HG03378 (cell line): ENCODE results near the gene GTF2F1.
"Not testable (repeated sequence)": the region's sequence is repeated elsewhere in the genome, so short reads cannot be mapped to it uniquely, and the experiment has no call there.

ENCODE experiments used
- ATAC-seq: cut with Tn5 transposase; IDR thresholded peaks from one replicate; pipeline ENCODE4 v1.9.1; 2021; ENCODE audit warnings: mild to moderate bottlenecking, moderate library complexity; ENCODE audit not compliant: unreplicated experiment

GTF2F1 gene

GRCh38 chr19:6387372-6387771, 5.6 kb downstream of the GTF2F1 start:
- no peak for ATAC-seq

GRCh38 chr19:6384381-6384780, 8.6 kb downstream of the GTF2F1 start:
- no peak for ATAC-seq

DNA sequence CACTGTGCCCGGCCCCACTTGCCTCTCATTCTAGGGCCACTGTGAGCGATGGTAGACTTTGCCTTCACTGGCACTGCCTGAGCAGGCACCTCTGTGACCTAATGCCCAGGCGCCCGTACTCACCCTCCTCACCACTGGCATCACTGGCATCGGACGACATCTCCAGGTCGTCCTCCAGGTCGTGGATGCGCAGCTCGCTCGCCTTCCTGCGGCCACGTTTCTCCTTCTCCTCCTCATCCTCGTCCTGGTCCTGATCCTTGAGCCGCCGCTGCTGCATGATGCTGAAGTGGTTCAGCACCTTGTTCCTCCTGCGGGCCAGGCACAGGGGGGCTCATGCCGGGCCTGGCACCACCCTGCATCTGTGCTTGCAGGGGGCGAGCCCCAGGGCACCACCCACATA, 9.8 kb downstream of the GTF2F1 start:
- ATAC-seq, result no peak

DNA sequence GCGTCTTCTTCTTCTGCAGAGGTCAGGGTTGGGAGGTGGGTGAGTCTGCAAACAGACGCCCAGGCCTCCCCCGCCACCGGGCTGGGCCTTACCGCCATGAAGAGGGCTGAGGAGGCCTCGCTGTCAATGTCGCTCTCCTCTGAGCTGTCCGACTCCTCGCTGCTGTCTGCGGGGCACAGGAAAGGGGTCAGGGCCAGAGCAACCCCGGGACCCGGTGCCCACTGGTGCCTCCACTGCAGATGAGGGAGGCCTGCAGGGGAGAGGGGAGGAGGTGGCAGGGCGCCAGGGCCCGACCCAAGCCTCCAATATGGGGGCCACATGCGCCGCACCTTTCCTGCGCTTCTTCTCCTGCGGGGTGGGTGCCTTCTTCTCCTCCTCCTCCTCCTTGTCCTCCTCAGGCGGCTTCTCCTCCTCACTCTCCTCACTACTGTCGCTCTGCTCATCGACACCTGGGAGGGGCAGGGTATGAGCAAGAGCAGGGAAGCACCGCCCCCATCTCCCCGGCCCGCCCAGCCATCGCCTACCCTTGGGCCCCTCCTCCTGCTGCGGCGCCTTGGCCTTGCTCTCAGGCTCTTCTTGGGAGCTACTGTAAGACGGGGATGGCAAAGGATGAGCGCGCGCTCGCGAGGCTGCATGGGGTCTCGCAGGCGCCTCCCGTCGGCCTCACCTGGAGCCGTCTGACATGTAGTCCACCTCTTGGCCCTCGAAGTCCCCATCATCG, 11.8 kb downstream of the GTF2F1 start:
- ATAC-seq, result no peak

- no peak for ATAC-seq
Observed at GRCh38 chr19:6379744-6380143, 13.2 kb downstream of the GTF2F1 start.

GRCh38 chr19:6378486-6378885, 14.5 kb downstream of the GTF2F1 start:
- no peak for ATAC-seq

- ATAC-seq, result no peak
Observed at GRCh38 chr19:6378041-6378440, 14.9 kb downstream of the GTF2F1 start.

DNA sequence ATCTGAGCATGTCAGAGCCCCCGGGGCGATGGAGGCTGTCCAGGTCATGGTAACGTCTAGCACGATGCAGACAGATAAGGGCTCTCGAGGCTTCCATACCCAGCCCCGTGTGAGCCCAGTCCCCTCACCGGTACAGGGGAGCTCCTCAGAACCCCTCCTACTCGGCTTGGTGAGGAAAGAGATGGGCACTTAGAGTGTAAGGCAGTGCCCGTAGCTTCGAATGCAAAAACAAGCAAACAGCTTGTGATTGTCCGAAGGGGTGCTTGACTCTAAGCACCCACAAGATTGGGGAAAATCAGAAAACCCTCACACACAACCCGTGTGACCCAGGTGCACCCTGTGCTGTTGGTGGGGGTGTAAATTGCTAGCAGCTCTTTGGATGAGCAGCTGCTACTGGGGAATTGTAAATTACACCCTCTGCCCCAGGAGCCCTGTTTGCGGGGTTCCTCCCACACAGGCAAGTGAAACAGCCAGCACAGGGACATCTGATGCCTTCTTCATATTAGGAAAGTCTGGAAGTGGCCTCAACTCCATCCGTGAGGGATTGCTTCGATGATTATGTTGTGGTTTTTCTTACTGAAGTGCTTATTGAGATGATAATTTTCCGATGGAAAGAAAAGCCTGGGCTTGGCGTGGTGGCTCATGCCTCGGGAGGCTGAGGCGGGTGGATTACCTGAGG, 16.3 kb downstream of the GTF2F1 start:
- ATAC-seq, result no peak

GRCh38 chr19:6375411-6376010, 17.5 kb downstream of the GTF2F1 start, which contains the start of gene PSPN:
Gene PSPN (minus strand): TSS chr19:6375933. CDS start chr19:6375849, 84 bp downstream.
- no peak for ATAC-seq

GRCh38 chr19:6374711-6375410, 18.1 kb downstream of the GTF2F1 start:
- no peak for ATAC-seq

- no peak for ATAC-seq
Observed at GRCh38 chr19:6374161-6374709, 18.7 kb downstream of the GTF2F1 start.

- no peak for ATAC-seq
Observed at GRCh38 chr19:6373813-6374108, 19.2 kb downstream of the GTF2F1 start.

- peak; percentile 38 for ATAC-seq
Observed at GRCh38 chr19:6373096-6373812, 19.7 kb downstream of the GTF2F1 start.

DNA sequence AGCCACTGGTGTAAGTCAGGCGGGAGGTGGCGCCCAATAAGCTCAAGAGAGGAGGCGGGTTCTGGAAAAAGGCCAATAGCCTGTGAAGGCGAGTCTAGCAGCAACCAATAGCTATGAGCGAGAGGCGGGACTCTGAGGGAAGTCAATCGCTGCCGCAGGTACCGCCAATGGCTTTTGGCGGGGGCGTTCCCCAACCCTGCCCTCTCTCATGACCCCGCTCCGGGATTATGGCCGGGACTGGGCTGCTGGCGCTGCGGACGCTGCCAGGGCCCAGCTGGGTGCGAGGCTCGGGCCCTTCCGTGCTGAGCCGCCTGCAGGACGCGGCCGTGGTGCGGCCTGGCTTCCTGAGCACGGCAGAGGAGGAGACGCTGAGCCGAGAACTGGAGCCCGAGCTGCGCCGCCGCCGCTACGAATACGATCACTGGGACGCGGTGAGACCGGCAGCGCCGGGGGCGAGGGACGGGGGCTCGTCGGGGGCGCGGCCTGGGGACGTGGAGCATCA, 20.3 kb downstream of the GTF2F1 start, which contains the start of gene ALKBH7:
Gene ALKBH7, plus strand, starts transcription at position 201 of the 502 bp plus-strand sequence. Its CDS starts 27 bp downstream, at position 228.
- peak; percentile 79 for ATAC-seq

DNA sequence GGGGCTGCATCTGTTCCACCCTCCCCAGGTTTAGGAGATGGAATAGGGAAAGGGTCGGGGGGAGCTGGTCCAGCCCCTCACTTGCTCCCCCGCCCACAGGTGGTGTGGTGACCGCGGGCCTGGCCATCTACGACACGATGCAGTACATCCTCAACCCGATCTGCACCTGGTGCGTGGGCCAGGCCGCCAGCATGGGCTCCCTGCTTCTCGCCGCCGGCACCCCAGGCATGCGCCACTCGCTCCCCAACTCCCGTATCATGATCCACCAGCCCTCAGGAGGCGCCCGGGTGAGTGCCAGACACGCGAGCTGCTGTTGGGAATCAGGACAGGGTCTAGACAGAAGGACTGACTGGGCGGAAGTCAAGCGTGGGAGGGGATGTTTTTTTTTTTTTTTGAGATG, 28.6 kb downstream of the GTF2F1 start:
- no peak for ATAC-seq

- no peak for ATAC-seq
Observed at GRCh38 chr19:6362351-6362801, 30.6 kb downstream of the GTF2F1 start.

- ATAC-seq, result no peak
Observed at GRCh38 chr19:6362027-6362350, 31.0 kb downstream of the GTF2F1 start.

GRCh38 chr19:6360857-6361216, 32.1 kb downstream of the GTF2F1 start:
- ATAC-seq, result not testable (repeated sequence)

DNA sequence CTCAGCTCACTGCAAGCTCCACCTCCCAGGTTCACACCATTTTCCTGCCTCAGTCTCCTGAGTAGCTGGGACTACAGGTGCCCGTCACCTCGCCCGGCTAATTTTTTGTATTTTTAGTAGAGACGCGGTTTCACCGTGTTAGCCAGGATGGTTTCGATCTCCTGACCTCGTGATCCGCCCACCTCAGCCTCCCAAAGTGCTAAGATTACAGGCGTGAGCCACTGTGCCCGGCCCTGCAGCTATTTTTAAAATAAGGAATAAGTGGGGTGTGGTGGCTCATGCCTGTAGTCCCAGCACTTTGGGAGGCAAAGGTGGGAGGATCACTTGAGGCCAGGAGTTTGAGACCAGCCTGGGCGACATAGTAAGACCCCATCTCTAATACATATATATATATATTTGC, 32.5 kb downstream of the GTF2F1 start:
- ATAC-seq, result not testable (repeated sequence)

DNA sequence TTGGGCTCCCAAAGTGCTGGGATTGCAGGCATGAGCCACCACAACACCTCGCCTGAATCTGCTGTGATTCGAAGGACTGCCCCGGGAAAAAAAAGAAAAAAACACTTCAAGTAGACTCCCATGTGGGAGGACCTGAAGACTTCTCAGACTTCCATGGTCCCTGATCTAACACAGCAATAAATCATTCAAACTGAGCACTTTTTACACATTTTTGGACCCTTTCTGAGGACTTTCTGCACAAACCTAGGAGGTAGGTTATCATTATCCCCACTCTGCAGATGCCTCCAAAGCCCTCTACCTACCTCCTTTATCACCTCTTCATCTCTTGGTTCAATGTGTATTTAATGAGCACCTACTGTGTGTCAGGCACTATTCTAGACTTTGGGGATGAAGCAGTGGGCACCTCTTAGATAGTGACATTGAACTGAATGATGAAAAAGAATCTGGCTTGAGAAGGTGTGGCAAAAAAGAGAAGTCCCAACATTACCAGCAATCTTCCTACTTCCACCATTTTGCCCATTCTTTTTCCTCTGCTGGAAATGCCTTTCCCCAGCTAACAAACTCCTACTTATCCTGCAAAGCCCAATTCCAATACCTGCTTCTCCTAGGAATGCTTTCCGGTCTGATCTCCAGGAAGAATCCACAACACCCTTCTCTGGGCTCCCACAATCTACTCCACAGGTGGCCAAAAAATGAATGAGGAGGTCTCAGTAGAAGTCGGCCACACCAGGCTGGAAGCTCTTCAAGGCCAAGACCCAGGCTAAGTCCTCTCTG, 33.2 kb downstream of the GTF2F1 start:
- ATAC-seq, result no peak
